ENCODE results near the gene CACNA1C. TPM values are rescaled to one million over a fixed set of nuclear protein-coding genes. Genes with fewer than 3 reads are reported as not detected.

CACNA1C gene
- total RNA-seq, 1 donor from 2014 or later, result 1.6 TPM

GRCh38 chr12:2076728-2077127, 23.9 kb downstream of the CACNA1C start:
- Mint-ChIP-seq H3K4me1 (no peaks in the 10 kb centered on the region), H3K4me3 (no peak overlapping the region), H3K27me3 (ENCODE audit: low read depth) (no peaks in the 10 kb centered on the region), H3K36me3 (ENCODE audit: low read depth) (peaks cover 6% of the 10 kb centered on the region), H3K9me3 (peaks cover 16% of the 10 kb centered on the region), H3K27ac (ENCODE audit: unreplicated experiment) (no peak overlapping the region)
- no peak for TF ChIP-seq CTCF (conservative IDR thresholded peaks at IDR 0.05)
- DNase-seq (ENCODE audit: low read depth, low spot score), result no peak

- no peak overlapping the region for H3K4me3 Mint-ChIP-seq
- peaks cover 15% of the 10 kb centered on the region for H3K9me3 Mint-ChIP-seq
Observed at GRCh38 chr12:2080604-2081003, 27.8 kb downstream of the CACNA1C start.

DNA sequence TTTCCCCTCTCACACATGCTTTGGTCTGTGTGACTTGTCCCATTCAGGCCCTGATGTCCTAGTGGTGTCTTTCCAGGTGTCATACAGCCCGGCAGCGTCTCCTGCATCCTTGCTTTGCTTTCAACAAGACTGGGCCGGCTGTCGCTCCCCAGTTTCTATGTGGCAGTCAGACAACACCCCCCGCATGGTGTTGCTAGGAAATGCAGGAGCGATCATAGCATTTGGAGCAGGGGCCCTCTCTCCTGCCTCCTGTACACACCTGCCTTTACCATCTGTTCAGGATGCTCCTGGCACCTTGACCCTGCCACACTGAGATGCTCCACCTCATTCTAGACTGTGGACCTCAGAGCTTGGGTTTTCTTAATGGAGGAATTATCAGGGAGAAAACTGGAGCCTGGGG, 29.5 kb downstream of the CACNA1C start:
- TF ChIP-seq CTCF (conservative IDR thresholded peaks at IDR 0.05), result no peak
- no peak overlapping the region for H3K4me3 Mint-ChIP-seq
- no peak for DNase-seq (ENCODE audit: low read depth, low spot score)
- H3K9me3 Mint-ChIP-seq, result peaks cover 14% of the 10 kb centered on the region
- no peak overlapping the region for H3K27ac Mint-ChIP-seq (ENCODE audit: unreplicated experiment)
- H3K4me1 Mint-ChIP-seq, result no peaks in the 10 kb centered on the region
- peaks cover 6% of the 10 kb centered on the region for H3K36me3 Mint-ChIP-seq (ENCODE audit: low read depth)
- peaks cover 4% of the 10 kb centered on the region for H3K27me3 Mint-ChIP-seq (ENCODE audit: low read depth)

More at GRCh38 chr12:2080604-2081003, 27.8 kb downstream of the CACNA1C start:
- no peak for TF ChIP-seq CTCF (conservative IDR thresholded peaks at IDR 0.05)
- Mint-ChIP-seq H3K27me3 (ENCODE audit: low read depth) (peaks cover 2% of the 10 kb centered on the region), H3K4me1 (no peaks in the 10 kb centered on the region), H3K27ac (ENCODE audit: unreplicated experiment) (no peak overlapping the region), H3K36me3 (ENCODE audit: low read depth) (peaks cover 6% of the 10 kb centered on the region)
- DNase-seq (ENCODE audit: low read depth, low spot score), result no peak

DNA sequence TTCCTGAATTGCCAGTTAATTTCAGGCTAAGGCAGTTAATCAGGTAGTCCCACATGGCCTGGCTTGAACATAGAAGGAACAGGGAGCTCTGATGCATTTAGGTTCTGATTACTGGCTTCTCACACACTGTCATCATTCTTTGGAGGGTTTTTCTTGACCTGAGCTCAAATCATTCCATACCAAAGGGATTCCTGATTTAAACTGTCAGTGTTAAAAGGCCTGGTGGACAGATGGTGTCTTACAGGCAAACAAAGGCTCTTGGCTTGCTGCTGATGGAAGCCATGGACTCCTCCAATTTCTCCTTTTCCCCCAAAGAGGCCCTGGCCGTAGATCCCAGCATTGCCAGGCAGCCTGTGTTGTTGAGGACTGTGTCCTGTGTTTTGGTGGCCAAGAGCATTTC, 30.2 kb downstream of the CACNA1C start:
- H3K4me3 Mint-ChIP-seq, result no peak overlapping the region
- peaks cover 1% of the 10 kb centered on the region for H3K4me1 Mint-ChIP-seq
- no peak overlapping the region for H3K27ac Mint-ChIP-seq (ENCODE audit: unreplicated experiment)
- H3K27me3 Mint-ChIP-seq (ENCODE audit: low read depth), result peaks cover 4% of the 10 kb centered on the region
- peaks cover 12% of the 10 kb centered on the region for H3K9me3 Mint-ChIP-seq
- TF ChIP-seq CTCF (conservative IDR thresholded peaks at IDR 0.05), result no peak
- no peak for DNase-seq (ENCODE audit: low read depth, low spot score)
- H3K36me3 Mint-ChIP-seq (ENCODE audit: low read depth), result peaks cover 6% of the 10 kb centered on the region

DNA sequence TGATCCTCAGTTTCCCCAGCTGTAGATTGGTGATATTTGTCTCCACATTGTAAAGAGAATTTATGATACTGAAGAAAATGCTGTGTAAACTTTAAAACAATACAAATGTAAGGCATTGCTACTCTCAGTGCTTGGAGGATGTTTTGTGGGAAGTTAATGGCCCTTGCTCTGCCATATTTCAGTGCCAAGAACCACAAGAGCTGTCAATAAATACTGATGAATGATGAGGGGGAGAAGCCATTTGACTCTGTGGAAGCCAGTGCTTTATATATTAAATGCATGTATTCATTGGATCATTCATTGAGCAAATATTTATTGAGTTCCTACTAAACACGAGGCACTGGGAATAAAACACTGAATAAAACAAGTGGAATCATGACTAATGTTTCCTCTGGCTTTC, 30.8 kb downstream of the CACNA1C start:
- H3K36me3 Mint-ChIP-seq (ENCODE audit: low read depth), result peaks cover 6% of the 10 kb centered on the region
- H3K4me1 Mint-ChIP-seq, result peaks cover 3% of the 10 kb centered on the region
- DNase-seq (ENCODE audit: low read depth, low spot score), result no peak
- no peak for TF ChIP-seq CTCF (conservative IDR thresholded peaks at IDR 0.05)
- peaks cover 7% of the 10 kb centered on the region for H3K9me3 Mint-ChIP-seq
- no peak overlapping the region for H3K4me3 Mint-ChIP-seq
- no peak overlapping the region for H3K27ac Mint-ChIP-seq (ENCODE audit: unreplicated experiment)
- H3K27me3 Mint-ChIP-seq (ENCODE audit: low read depth), result peaks cover 4% of the 10 kb centered on the region
